ENCODE measurements around the gene TRIM17.
A peak's percentile ranks its signal among the peaks of the same experiment; 100 is the strongest.

The TRIM17 gene

DNA sequence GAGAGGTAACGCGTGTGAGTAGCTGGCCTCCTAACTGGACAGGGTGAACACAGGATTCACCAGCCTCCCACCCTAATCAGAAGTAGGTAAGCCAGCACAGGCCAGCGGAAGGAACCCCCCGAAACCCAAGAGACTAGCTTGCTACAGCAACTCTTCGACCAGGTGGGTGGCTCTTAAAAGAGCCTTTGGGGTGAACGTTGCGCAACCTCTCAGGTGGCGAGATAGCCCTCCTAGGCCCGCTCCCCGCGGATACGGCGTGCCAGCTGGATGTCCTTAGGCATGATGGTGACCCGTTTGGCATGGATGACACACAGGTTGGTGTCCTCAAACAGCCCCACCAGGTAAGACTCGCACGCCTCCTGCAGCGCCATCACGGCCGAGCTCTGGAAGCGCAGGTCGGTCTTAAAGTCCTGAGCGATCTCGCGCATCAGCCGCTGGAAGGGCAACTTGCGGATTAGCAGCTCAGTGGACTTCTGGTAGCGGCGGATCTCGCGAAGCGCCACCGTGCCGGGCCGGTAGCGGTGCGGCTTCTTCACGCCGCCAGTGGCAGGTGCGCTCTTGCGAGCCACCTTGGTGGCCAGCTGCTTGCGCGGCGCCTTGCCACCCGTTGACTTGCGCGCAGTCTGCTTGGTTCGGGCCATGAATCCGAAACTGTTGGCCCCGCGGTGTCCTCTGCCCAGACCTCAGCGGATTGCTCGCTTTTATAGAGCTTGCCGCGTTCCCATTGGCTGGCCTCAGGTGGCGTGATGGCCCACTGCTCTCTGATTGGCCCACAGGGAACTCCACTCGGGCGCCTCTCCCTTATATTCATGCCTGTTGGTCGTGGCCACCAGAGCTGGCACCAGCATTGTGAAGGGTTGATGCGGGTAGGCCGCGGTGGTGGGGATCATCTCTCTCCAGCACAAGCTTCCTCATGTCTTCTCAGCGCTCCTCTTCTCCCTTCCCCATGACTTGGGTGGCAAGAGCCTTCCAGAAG is 8.3 kb upstream of the TRIM17 start:
- TF ChIP-seq RAD21 (IDR thresholded peaks at IDR 0.05; ENCODE audit: low read depth) (no peak), CEBPB (IDR thresholded peaks at IDR 0.05) (peak; percentile 86)

GRCh38 chr1:228423404-228424053 is 6.9 kb upstream of the TRIM17 start:
- TF ChIP-seq TAF1 (IDR thresholded peaks at IDR 0.05; ENCODE audit: low read depth) = no peak
- TF ChIP-seq TEAD4 (IDR thresholded peaks at IDR 0.05) = no peak
- TF ChIP-seq FOXM1 (IDR thresholded peaks at IDR 0.05; ENCODE audit: borderline replicate concordance, low read depth) = no peak
- TF ChIP-seq USF1 (IDR thresholded peaks at IDR 0.05) = no peak
- TF ChIP-seq REST (IDR thresholded peaks at IDR 0.05; ENCODE audit: low read depth) = no peak
- TF ChIP-seq YY1 (IDR thresholded peaks at IDR 0.05; ENCODE audit: low read depth) = no peak

- TF ChIP-seq RAD21 (IDR thresholded peaks at IDR 0.05; ENCODE audit: low read depth) (no peak), EP300 (IDR thresholded peaks at IDR 0.05; ENCODE audit: borderline replicate concordance) (no peak), USF1 (IDR thresholded peaks at IDR 0.05) (no peak), CEBPB (IDR thresholded peaks at IDR 0.05) (no peak), NFIC (IDR thresholded peaks at IDR 0.05) (no peak), FOXM1 (IDR thresholded peaks at IDR 0.05; ENCODE audit: borderline replicate concordance, low read depth) (no peak), ZBTB7A (IDR thresholded peaks at IDR 0.05; ENCODE audit: low read depth) (no peak), CREB1 (IDR thresholded peaks at IDR 0.05; ENCODE audit: low read depth) (no peak), EGR1 (IDR thresholded peaks at IDR 0.05) (no peak), MAX (IDR thresholded peaks at IDR 0.05) (no peak), TCF12 (IDR thresholded peaks at IDR 0.05; ENCODE audit: low read depth) (no peak), REST (IDR thresholded peaks at IDR 0.05; ENCODE audit: low read depth) (no peak), TEAD4 (IDR thresholded peaks at IDR 0.05) (no peak), TAF1 (IDR thresholded peaks at IDR 0.05; ENCODE audit: low read depth) (no peak)
Observed at GRCh38 chr1:228420968-228421826, 4.5 kb upstream of the TRIM17 start.

DNA sequence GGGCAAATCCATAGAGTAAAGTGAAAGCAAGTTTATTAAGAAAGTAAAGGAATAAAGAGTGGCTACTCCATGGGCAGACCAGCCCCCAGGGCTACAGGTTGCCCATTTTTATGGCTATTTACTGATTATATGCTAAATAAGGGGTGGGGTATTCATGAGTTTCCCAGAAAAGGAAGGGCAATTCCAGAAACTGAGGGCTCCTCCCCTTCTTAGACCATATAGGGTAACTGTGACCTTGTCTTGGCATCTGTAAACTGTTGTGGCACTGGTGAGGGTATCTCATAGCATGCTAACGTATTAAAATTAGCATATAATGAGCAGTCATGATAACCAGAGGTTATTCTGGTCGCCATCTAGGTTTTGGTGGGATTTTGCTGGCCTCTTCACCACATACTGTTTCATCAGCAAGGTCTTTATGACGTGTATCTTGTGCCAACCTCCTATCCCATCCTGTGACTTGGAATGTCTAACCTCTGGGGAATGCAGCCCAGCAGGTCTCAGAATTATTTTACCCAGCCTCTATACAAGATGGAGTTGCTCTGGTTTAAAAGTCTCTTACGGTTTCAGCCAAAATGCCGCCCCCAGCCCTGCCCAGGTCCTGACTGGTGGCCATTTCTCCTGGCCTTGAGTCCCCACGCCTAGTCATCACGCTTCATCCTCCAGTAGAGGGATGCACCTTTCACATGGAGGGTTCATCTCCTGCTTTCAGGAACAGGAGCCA is 982 bp upstream of the TRIM17 start:
- TF ChIP-seq YY1 (IDR thresholded peaks at IDR 0.05; ENCODE audit: low read depth) (peak; percentile 65), NFIC (IDR thresholded peaks at IDR 0.05) (no peak), EGR1 (IDR thresholded peaks at IDR 0.05) (no peak), REST (IDR thresholded peaks at IDR 0.05; ENCODE audit: low read depth) (no peak), USF1 (IDR thresholded peaks at IDR 0.05) (no peak), TAF1 (IDR thresholded peaks at IDR 0.05; ENCODE audit: low read depth) (no peak), CREB1 (IDR thresholded peaks at IDR 0.05; ENCODE audit: low read depth) (0 out of 2 replicates have a peak, but pooled peaks have one; percentile 19), MAX (IDR thresholded peaks at IDR 0.05) (no peak), EP300 (IDR thresholded peaks at IDR 0.05; ENCODE audit: borderline replicate concordance) (no peak), TCF12 (IDR thresholded peaks at IDR 0.05; ENCODE audit: low read depth) (no peak), CEBPB (IDR thresholded peaks at IDR 0.05) (no peak), RAD21 (IDR thresholded peaks at IDR 0.05; ENCODE audit: low read depth) (no peak), TEAD4 (IDR thresholded peaks at IDR 0.05) (peak; percentile 84), FOXM1 (IDR thresholded peaks at IDR 0.05; ENCODE audit: borderline replicate concordance, low read depth) (no peak)
